ENCODE measurements around the gene WEE1.

The WEE1 gene

GRCh38 chr11:9527481-9528135 lies 45.9 kb upstream of the WEE1 start:
- 0 out of 2 replicates have a peak, but pooled peaks cover 6% of the 10 kb centered on the region for H3F3A ChIP-seq (ENCODE audit: insufficient read depth)
- H2AFZ ChIP-seq (ENCODE audit: low read depth, low read length, severe bottlenecking): no peak overlapping the region
- no peaks in the 10 kb centered on the region for H3K27me3 ChIP-seq (ENCODE audit: low read length)
- H3K4me3 ChIP-seq (ENCODE audit: insufficient read depth, low read length, poor library complexity, severe bottlenecking): no peak overlapping the region
- H4K20me1 ChIP-seq (ENCODE audit: low read depth, low read length): no peaks in the 10 kb centered on the region
- no peak overlapping the region for H3K27ac ChIP-seq (ENCODE audit: low read depth, low read length)
- TF ChIP-seq CTCF (IDR thresholded peaks at IDR 0.05; ENCODE audit: insufficient read depth, low read length, poor library complexity, severe bottlenecking) (no peak), EZH2phosphoT487 (conservative IDR thresholded peaks at IDR 0.05; ENCODE audit: low read length) (no peak)
- H3K36me3 ChIP-seq (ENCODE audit: low read length): peaks cover 8% of the 10 kb centered on the region; the same call in 1 of the 2 replicates
- H3K9me3 ChIP-seq (ENCODE audit: insufficient read depth, low read length): no peaks in the 10 kb centered on the region
- no peaks in the 10 kb centered on the region for H3K79me2 ChIP-seq (ENCODE audit: insufficient read depth, low read length)
- no peaks in the 10 kb centered on the region for H3K9me2 ChIP-seq (replicated peaks; ENCODE audit: insufficient read depth, low read length)
- H3K4me2 ChIP-seq (ENCODE audit: low read depth, low read length, poor library complexity, severe bottlenecking): no peak overlapping the region
- H3K9ac ChIP-seq (ENCODE audit: low read length): no peak overlapping the region

GRCh38 chr11:9528136-9528501 lies 45.4 kb upstream of the WEE1 start:
- Histone ChIP-seq H4K20me1 (ENCODE audit: low read depth, low read length) (no peaks in the 10 kb centered on the region), H2AFZ (ENCODE audit: low read depth, low read length, severe bottlenecking) (no peak overlapping the region), H3K36me3 (ENCODE audit: low read length) (peaks cover 8% of the 10 kb centered on the region; the same call in 1 of the 2 replicates), H3K79me2 (ENCODE audit: insufficient read depth, low read length) (no peaks in the 10 kb centered on the region), H3F3A (ENCODE audit: insufficient read depth) (0 out of 2 replicates have a peak, but pooled peaks cover 6% of the 10 kb centered on the region), H3K27ac (ENCODE audit: low read depth, low read length) (no peak overlapping the region), H3K4me3 (ENCODE audit: insufficient read depth, low read length, poor library complexity, severe bottlenecking) (no peak overlapping the region), H3K4me2 (ENCODE audit: low read depth, low read length, poor library complexity, severe bottlenecking) (no peak overlapping the region), H3K9me3 (ENCODE audit: insufficient read depth, low read length) (no peaks in the 10 kb centered on the region), H3K9me2 (replicated peaks; ENCODE audit: insufficient read depth, low read length) (no peaks in the 10 kb centered on the region), H3K27me3 (ENCODE audit: low read length) (no peaks in the 10 kb centered on the region), H3K9ac (ENCODE audit: low read length) (no peak overlapping the region)
- TF ChIP-seq EZH2phosphoT487 (conservative IDR thresholded peaks at IDR 0.05; ENCODE audit: low read length): no peak
- no peak for TF ChIP-seq CTCF (IDR thresholded peaks at IDR 0.05; ENCODE audit: insufficient read depth, low read length, poor library complexity, severe bottlenecking)

GRCh38 chr11:9528573-9529333 lies 44.7 kb upstream of the WEE1 start:
- H3F3A ChIP-seq (ENCODE audit: insufficient read depth): 0 out of 2 replicates have a peak, but pooled peaks cover 6% of the 10 kb centered on the region
- no peaks in the 10 kb centered on the region for H4K20me1 ChIP-seq (ENCODE audit: low read depth, low read length)
- H3K27ac ChIP-seq (ENCODE audit: low read depth, low read length): no peak overlapping the region
- H3K79me2 ChIP-seq (ENCODE audit: insufficient read depth, low read length): no peaks in the 10 kb centered on the region
- no peak overlapping the region for H3K9ac ChIP-seq (ENCODE audit: low read length)
- no peak overlapping the region for H2AFZ ChIP-seq (ENCODE audit: low read depth, low read length, severe bottlenecking)
- no peak overlapping the region for H3K4me3 ChIP-seq (ENCODE audit: insufficient read depth, low read length, poor library complexity, severe bottlenecking)
- TF ChIP-seq EZH2phosphoT487 (conservative IDR thresholded peaks at IDR 0.05; ENCODE audit: low read length) (no peak), CTCF (IDR thresholded peaks at IDR 0.05; ENCODE audit: insufficient read depth, low read length, poor library complexity, severe bottlenecking) (no peak)
- H3K9me3 ChIP-seq (ENCODE audit: insufficient read depth, low read length): no peaks in the 10 kb centered on the region
- H3K27me3 ChIP-seq (ENCODE audit: low read length): no peaks in the 10 kb centered on the region
- H3K9me2 ChIP-seq (replicated peaks; ENCODE audit: insufficient read depth, low read length): no peaks in the 10 kb centered on the region
- H3K36me3 ChIP-seq (ENCODE audit: low read length): peaks cover 8% of the 10 kb centered on the region; the same call in 1 of the 2 replicates
- no peak overlapping the region for H3K4me2 ChIP-seq (ENCODE audit: low read depth, low read length, poor library complexity, severe bottlenecking)

Measured in SU-DHL-6 (cell line).